HAP-1 (cell line): ENCODE measurements around the gene GPR141.
"Not testable (repeated sequence)": the region's sequence is repeated elsewhere in the genome, so short reads cannot be mapped to it uniquely, and the experiment has no call there.

Experiments used
- DNase-seq, 2 experiments: peaks; one replicate each; pipeline ENCODE4 v3.0.0-alpha.2; 2016 to 2020; ENCODE audit warnings: low spot score in 2 of 2
- H3K27me3 ChIP-seq: fragments of 250-450 bp; sonication (Bioruptor Pico); 2 replicates; pipeline ENCODE4 v1.5.1; 2020; ENCODE audit warnings: low read depth, mild to moderate bottlenecking, moderate library complexity
- H3K36me3 ChIP-seq: fragments of 250-450 bp; sonication (Bioruptor Pico); replicated peaks from 2 replicates; pipeline ENCODE4 v1.5.1; 2020; ENCODE audit warnings: mild to moderate bottlenecking
- H3K4me1 ChIP-seq: fragments of 250-450 bp; sonication (Bioruptor Pico); 2 replicates; pipeline ENCODE4 v1.5.1; 2020; ENCODE audit warnings: mild to moderate bottlenecking
- H3K4me3 ChIP-seq: fragments of 250-450 bp; sonication (Bioruptor Pico); 2 replicates; pipeline ENCODE4 v1.5.1; 2020; ENCODE audit warnings: mild to moderate bottlenecking, moderate library complexity
- H3K9me3 ChIP-seq: fragments of 250-450 bp; sonication (Bioruptor Pico); 2 replicates; pipeline ENCODE4 v1.5.1; 2020; ENCODE audit warnings: mild to moderate bottlenecking, moderate library complexity
- in situ Hi-C: fragments of 300-500 bp; cut with MboI; formaldehyde crosslinking; loops from 3 replicates; pipeline ENCODE4 v1.14.3; 2020; ENCODE audit warnings: low sequenced_read_pairs, inconsistent platforms, mixed read lengths

The GPR141 gene

GRCh38 chr7:37703361-37703760, 19.8 kb downstream of the GPR141 start:
- Histone ChIP-seq H3K4me1 (no peaks in the 10 kb centered on the region), H3K36me3 (no peaks in the 10 kb centered on the region), H3K9me3 (no peaks in the 10 kb centered on the region), H3K4me3 (no peak overlapping the region), H3K27me3 (no peaks in the 10 kb centered on the region)
- DNase-seq, result no peak
- in situ Hi-C loops, result no loop called here

- H3K27me3 ChIP-seq, H3K4me1 ChIP-seq, DNase-seq, H3K4me3 ChIP-seq, in situ Hi-C loops, H3K9me3 ChIP-seq, H3K36me3 ChIP-seq: not testable (repeated sequence)
Measured at GRCh38 chr7:37704328-37704833, 20.8 kb downstream of the GPR141 start.

GRCh38 chr7:37705976-37706375, 22.4 kb downstream of the GPR141 start:
- Histone ChIP-seq H3K4me1 (no peaks in the 10 kb centered on the region), H3K36me3 (no peaks in the 10 kb centered on the region), H3K9me3 (no peaks in the 10 kb centered on the region), H3K27me3 (no peaks in the 10 kb centered on the region), H3K4me3 (no peak overlapping the region)
- no peak for DNase-seq
- in situ Hi-C loops, result no loop called here

- Histone ChIP-seq H3K36me3 (no peaks in the 10 kb centered on the region), H3K4me3 (no peak overlapping the region), H3K9me3 (no peaks in the 10 kb centered on the region), H3K4me1 (no peaks in the 10 kb centered on the region), H3K27me3 (no peaks in the 10 kb centered on the region)
- in situ Hi-C loops, result no loop called here
- no peak for DNase-seq
Measured at GRCh38 chr7:37706804-37707203, 23.2 kb downstream of the GPR141 start.

GRCh38 chr7:37707754-37708485, 24.4 kb downstream of the GPR141 start:
- Histone ChIP-seq H3K9me3 (no peaks in the 10 kb centered on the region), H3K36me3 (no peaks in the 10 kb centered on the region), H3K4me3 (no peak overlapping the region), H3K27me3 (no peaks in the 10 kb centered on the region), H3K4me1 (no peaks in the 10 kb centered on the region)
- in situ Hi-C loops, result no loop called here
- DNase-seq, result no peak

- no peak for DNase-seq
- no peaks in the 10 kb centered on the region for H3K27me3 ChIP-seq
- H3K9me3 ChIP-seq, result no peaks in the 10 kb centered on the region
- no peaks in the 10 kb centered on the region for H3K36me3 ChIP-seq
- no peak overlapping the region for H3K4me3 ChIP-seq
- in situ Hi-C loops, result no loop called here
- H3K4me1 ChIP-seq, result no peaks in the 10 kb centered on the region
Measured at GRCh38 chr7:37709631-37710509, 26.3 kb downstream of the GPR141 start.

- Histone ChIP-seq H3K4me1 (no peaks in the 10 kb centered on the region), H3K9me3 (no peaks in the 10 kb centered on the region), H3K36me3 (no peaks in the 10 kb centered on the region), H3K4me3 (no peak overlapping the region), H3K27me3 (no peaks in the 10 kb centered on the region)
- in situ Hi-C loops, result no loop called here
- no peak for DNase-seq
Measured at GRCh38 chr7:37713613-37714012, 30.0 kb downstream of the GPR141 start.

- in situ Hi-C loops, result no loop called here
- Histone ChIP-seq H3K4me1 (no peaks in the 10 kb centered on the region), H3K4me3 (no peak overlapping the region), H3K36me3 (no peaks in the 10 kb centered on the region), H3K9me3 (no peaks in the 10 kb centered on the region), H3K27me3 (no peaks in the 10 kb centered on the region)
- DNase-seq, result no peak
Measured at GRCh38 chr7:37714606-37715005, 31.0 kb downstream of the GPR141 start.

GRCh38 chr7:37718585-37718984, 35.0 kb downstream of the GPR141 start:
- Histone ChIP-seq H3K4me3 (no peak overlapping the region), H3K27me3 (no peaks in the 10 kb centered on the region), H3K36me3 (no peaks in the 10 kb centered on the region), H3K4me1 (no peaks in the 10 kb centered on the region), H3K9me3 (no peaks in the 10 kb centered on the region)
- in situ Hi-C loops, result no loop called here
- no peak for DNase-seq

- Histone ChIP-seq H3K27me3 (no peaks in the 10 kb centered on the region), H3K4me3 (no peak overlapping the region), H3K36me3 (no peaks in the 10 kb centered on the region), H3K4me1 (no peaks in the 10 kb centered on the region), H3K9me3 (no peaks in the 10 kb centered on the region)
- in situ Hi-C loops, result no loop called here
- no peak for DNase-seq
Measured at GRCh38 chr7:37719077-37719476, 35.5 kb downstream of the GPR141 start.

- Histone ChIP-seq H3K9me3 (no peaks in the 10 kb centered on the region), H3K4me1 (no peaks in the 10 kb centered on the region), H3K4me3 (no peak overlapping the region), H3K36me3 (no peaks in the 10 kb centered on the region), H3K27me3 (no peaks in the 10 kb centered on the region)
- in situ Hi-C loops, result no loop called here
- no peak for DNase-seq
Measured at GRCh38 chr7:37724732-37725131, 41.2 kb downstream of the GPR141 start.

GRCh38 chr7:37726016-37726415, 42.5 kb downstream of the GPR141 start:
- Histone ChIP-seq H3K36me3 (no peaks in the 10 kb centered on the region), H3K27me3 (no peaks in the 10 kb centered on the region), H3K9me3 (no peaks in the 10 kb centered on the region), H3K4me1 (no peaks in the 10 kb centered on the region), H3K4me3 (no peak overlapping the region)
- no peak for DNase-seq
- in situ Hi-C loops, result no loop called here

GRCh38 chr7:37728747-37729146, 45.2 kb downstream of the GPR141 start:
- in situ Hi-C loops, result no loop called here
- no peak for DNase-seq

GRCh38 chr7:37729181-37729580, 45.6 kb downstream of the GPR141 start:
- Histone ChIP-seq H3K4me1 (no peaks in the 10 kb centered on the region), H3K27me3 (no peaks in the 10 kb centered on the region), H3K9me3 (no peaks in the 10 kb centered on the region), H3K4me3 (no peak overlapping the region), H3K36me3 (no peaks in the 10 kb centered on the region)
- in situ Hi-C loops, result no loop called here
- DNase-seq, result no peak

More at GRCh38 chr7:37728747-37729146, 45.2 kb downstream of the GPR141 start:
- no peak overlapping the region for H3K4me3 ChIP-seq
- H3K9me3 ChIP-seq, result no peaks in the 10 kb centered on the region
- no peaks in the 10 kb centered on the region for H3K27me3 ChIP-seq
- H3K4me1 ChIP-seq, result no peaks in the 10 kb centered on the region
- no peaks in the 10 kb centered on the region for H3K36me3 ChIP-seq
